ENCODE data around the gene NOP56. TPM values are rescaled to one million over a fixed set of nuclear protein-coding genes. Genes with fewer than 3 reads are reported as not detected.
"Not testable (repeated sequence)": the region's sequence is repeated elsewhere in the genome, so short reads cannot be mapped to it uniquely, and the experiment has no call there.

Gene NOP56
- total RNA-seq, 5 donors from 2014 or later (not counting 1 experiment from before 2014, with no cell fraction given): 243 to 279 (median 270) TPM

- Histone ChIP-seq H3K27ac (ENCODE audit: low read length) (no peak overlapping the region), H3K4me1 (ENCODE audit: control insufficient read depth in 1 of 2, extremely low read depth in 1 of 2, insufficient read depth in 2 of 2, low read length in 2 of 2) (no peaks in the 10 kb centered on the region), H3K4me3 (ENCODE audit: control insufficient read depth in 1 of 2, extremely low read depth in 1 of 2, low read length in 1 of 2) (no peak overlapping the region), H3K27me3 (replicated peaks in 1 of 2; ENCODE audit: control insufficient read depth in 2 of 2, extremely low read depth in 1 of 2, insufficient read depth in 2 of 2, low read length in 1 of 2) (peaks cover 0 to 30% of the 10 kb centered on the region in 2 experiments), H3K9me3 (no peaks in the 10 kb centered on the region), H3K36me3 (ENCODE audit: control insufficient read depth in 2 of 2, extremely low read depth in 1 of 2, insufficient read depth in 1 of 2, low read length in 1 of 2) (no peaks in the 10 kb centered on the region)
- DNase-seq: no peak
- CTCF ChIA-PET: interaction anchor here in 1 of 2 donors (0.7 kb wide), 1 partner anchor 182 kb away, joined by 3 read pairs; no protein-coding TSS in a partner anchor
- Mint-ChIP-seq H3K27me3 (peaks cover 3 to 8% of the 10 kb centered on the region in 2 donors), H3K9me3 (no peaks in the 10 kb centered on the region), H3K36me3 (no peaks in the 10 kb centered on the region), H3K4me3 (no peak overlapping the region), H3K27ac (no peak overlapping the region), H3K4me1 (no peaks in the 10 kb centered on the region)
- WGBS (ENCODE audit: insufficient coverage): 17% methylated on average over 2 of the region's 4 CpGs
- no peak for ATAC-seq (replicated peaks in 1 of 4)
- POLR2A ChIA-PET: no interaction called here
Measured at GRCh38 chr20:2671977-2672376, 19.5 kb downstream of the NOP56 start.

DNA sequence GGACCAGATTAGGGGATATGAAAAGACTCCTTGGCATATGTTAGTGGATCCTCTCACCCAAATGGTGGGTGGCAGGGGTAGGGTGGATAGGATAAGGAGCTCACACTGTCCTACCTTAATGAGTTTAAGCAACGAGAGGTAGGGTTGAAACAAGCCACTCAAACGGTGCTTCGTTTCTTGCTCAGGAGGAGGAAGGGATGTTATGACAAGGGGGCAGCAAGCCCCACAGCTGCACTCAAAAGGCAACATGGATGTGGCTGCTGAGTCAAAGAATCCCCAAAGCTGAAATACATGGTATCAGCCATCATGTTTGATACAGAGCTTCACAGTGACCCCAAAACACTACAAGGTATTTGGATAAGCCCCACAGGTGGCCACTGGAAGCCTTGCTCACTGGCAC lies 20.0 kb downstream of the NOP56 start:
- CTCF ChIA-PET: interaction anchor here in 1 of 2 donors (1.8 kb wide), 1 partner anchor 20 kb away, joined by 5 read pairs; the partner anchor contains the start of gene NOP56
- POLR2A ChIA-PET: no interaction called here
- no peak overlapping the region for H3K27ac ChIP-seq (ENCODE audit: low read length)

DNA sequence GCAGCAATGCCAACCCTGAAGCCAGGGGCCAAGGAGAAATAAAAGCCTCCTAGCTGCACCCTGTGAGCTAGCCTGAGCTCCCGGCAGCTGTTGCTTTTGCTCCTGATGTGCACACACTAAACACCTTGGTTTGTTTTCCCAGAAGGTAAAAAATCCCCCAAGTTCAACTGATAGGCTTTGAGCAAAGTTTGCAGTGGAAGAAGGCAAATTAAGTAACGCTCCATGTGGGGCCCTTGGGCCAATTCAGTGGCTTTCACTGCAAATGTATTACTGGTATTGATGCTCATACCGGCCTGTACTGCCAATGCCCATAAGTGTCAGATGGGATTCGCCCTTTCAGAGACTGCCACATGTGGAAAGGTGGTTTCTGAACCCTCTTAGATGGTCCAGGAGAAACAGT lies 21.0 kb downstream of the NOP56 start:
- Histone ChIP-seq H3K27ac (ENCODE audit: low read length) (no peak overlapping the region), H3K4me1 (ENCODE audit: control insufficient read depth in 1 of 2, extremely low read depth in 1 of 2, insufficient read depth in 2 of 2, low read length in 2 of 2) (no peaks in the 10 kb centered on the region), H3K36me3 (ENCODE audit: control insufficient read depth in 2 of 2, extremely low read depth in 1 of 2, insufficient read depth in 1 of 2, low read length in 1 of 2) (no peaks in the 10 kb centered on the region), H3K4me3 (ENCODE audit: control insufficient read depth in 1 of 2, extremely low read depth in 1 of 2, low read length in 1 of 2) (no peak overlapping the region), H3K27me3 (replicated peaks in 1 of 2; ENCODE audit: control insufficient read depth in 2 of 2, extremely low read depth in 1 of 2, insufficient read depth in 2 of 2, low read length in 1 of 2) (peaks cover 0 to 30% of the 10 kb centered on the region in 2 experiments), H3K9me3 (no peaks in the 10 kb centered on the region)
- WGBS (ENCODE audit: insufficient coverage): 58% methylated on average over 4 of the region's 4 CpGs
- peaks cover 3 to 8% of the 10 kb centered on the region in 2 donors for H3K27me3 Mint-ChIP-seq
- no peaks in the 10 kb centered on the region for H3K9me3 Mint-ChIP-seq
- POLR2A ChIA-PET: no interaction called here
- H3K4me3 Mint-ChIP-seq: no peak overlapping the region
- H3K27ac Mint-ChIP-seq: no peak overlapping the region
- H3K36me3 Mint-ChIP-seq: no peaks in the 10 kb centered on the region
- no peak for ATAC-seq (replicated peaks in 1 of 4)
- CTCF ChIA-PET: interaction anchor here in 1 of 2 donors (0.7 to 1.8 kb wide), 2 partner anchors 14 to 21 kb away, joined by 5 to 8 read pairs; partner anchors contain the start of gene NOP56
- DNase-seq: no peak
- H3K4me1 Mint-ChIP-seq: no peaks in the 10 kb centered on the region

More for the DNA sequence above, 20.0 kb downstream of the NOP56 start:
- Histone ChIP-seq H3K27me3 (replicated peaks in 1 of 2; ENCODE audit: control insufficient read depth in 2 of 2, extremely low read depth in 1 of 2, insufficient read depth in 2 of 2, low read length in 1 of 2) (peaks cover 0 to 30% of the 10 kb centered on the region in 2 experiments), H3K36me3 (ENCODE audit: control insufficient read depth in 2 of 2, extremely low read depth in 1 of 2, insufficient read depth in 1 of 2, low read length in 1 of 2) (no peaks in the 10 kb centered on the region), H3K4me3 (ENCODE audit: control insufficient read depth in 1 of 2, extremely low read depth in 1 of 2, low read length in 1 of 2) (no peak overlapping the region), H3K9me3 (no peaks in the 10 kb centered on the region), H3K4me1 (ENCODE audit: control insufficient read depth in 1 of 2, extremely low read depth in 1 of 2, insufficient read depth in 2 of 2, low read length in 2 of 2) (no peaks in the 10 kb centered on the region)
- H3K27ac Mint-ChIP-seq: no peak overlapping the region
- DNase-seq (no peak), ATAC-seq (replicated peaks in 1 of 4) (no peak)
- H3K36me3 Mint-ChIP-seq: no peaks in the 10 kb centered on the region
- WGBS (ENCODE audit: insufficient coverage): no CpG with 5 or more reads among the region's 3 CpGs
- peaks cover 3 to 8% of the 10 kb centered on the region in 2 donors for H3K27me3 Mint-ChIP-seq
- H3K4me1 Mint-ChIP-seq: no peaks in the 10 kb centered on the region
- H3K4me3 Mint-ChIP-seq: no peak overlapping the region
- no peaks in the 10 kb centered on the region for H3K9me3 Mint-ChIP-seq

GRCh38 chr20:2680046-2680445 lies 27.6 kb downstream of the NOP56 start:
- ChIA-PET POLR2A (no interaction called here), CTCF (interaction anchor here (0.6 to 0.7 kb wide), 2 partner anchors 10 to 466 kb away, joined by 3 to 5 read pairs; no protein-coding TSS in a partner anchor)
- Histone ChIP-seq H3K4me3 (ENCODE audit: control insufficient read depth in 1 of 2, extremely low read depth in 1 of 2, low read length in 1 of 2) (no peak overlapping the region), H3K36me3 (ENCODE audit: control insufficient read depth in 2 of 2, extremely low read depth in 1 of 2, insufficient read depth in 1 of 2, low read length in 1 of 2) (no peaks in the 10 kb centered on the region), H3K27me3 (replicated peaks in 1 of 2; ENCODE audit: control insufficient read depth in 2 of 2, extremely low read depth in 1 of 2, insufficient read depth in 2 of 2, low read length in 1 of 2) (peaks cover 0 to 20% of the 10 kb centered on the region in 2 experiments), H3K4me1 (ENCODE audit: control insufficient read depth in 1 of 2, extremely low read depth in 1 of 2, insufficient read depth in 2 of 2, low read length in 2 of 2) (no peaks in the 10 kb centered on the region), H3K27ac (ENCODE audit: low read length) (no peak overlapping the region), H3K9me3 (no peaks in the 10 kb centered on the region)
- no peak for ATAC-seq (replicated peaks in 1 of 4)
- no peaks in the 10 kb centered on the region for H3K4me1 Mint-ChIP-seq
- peaks cover 23 to 35% of the 10 kb centered on the region in 2 donors for H3K27me3 Mint-ChIP-seq
- DNase-seq: no peak
- H3K9me3 Mint-ChIP-seq: no peaks in the 10 kb centered on the region
- H3K4me3 Mint-ChIP-seq: no peak overlapping the region
- H3K27ac Mint-ChIP-seq: no peak overlapping the region
- WGBS (ENCODE audit: insufficient coverage): 29% methylated on average over 1 of the region's 4 CpGs
- H3K36me3 Mint-ChIP-seq: no peaks in the 10 kb centered on the region

DNA sequence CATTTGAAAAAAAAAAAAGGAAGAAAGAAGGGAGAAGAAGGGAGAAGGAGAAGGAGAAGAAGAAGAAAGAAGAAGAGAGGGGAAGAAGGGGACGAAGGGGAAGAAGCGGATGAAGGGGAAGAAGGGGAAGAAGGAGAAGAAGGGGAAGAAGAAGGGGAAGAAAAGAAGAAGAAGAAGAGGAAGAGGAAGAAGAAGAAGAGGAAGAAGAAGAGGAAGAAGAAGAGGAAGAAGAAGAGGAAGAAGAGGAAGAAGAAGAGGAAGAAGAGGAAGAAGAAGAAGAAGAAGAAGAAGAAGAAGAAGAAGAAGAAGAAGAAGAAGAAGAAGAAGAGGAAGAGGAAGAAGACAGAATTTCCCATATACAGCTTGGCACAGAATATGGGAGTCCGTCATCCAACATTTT lies 29.6 kb downstream of the NOP56 start:
- H3K36me3 Mint-ChIP-seq; CTCF ChIA-PET; H3K9me3 ChIP-seq; H3K36me3 ChIP-seq (ENCODE audit: control insufficient read depth in 2 of 2, extremely low read depth in 1 of 2, insufficient read depth in 1 of 2, low read length in 1 of 2); ATAC-seq (replicated peaks in 1 of 4); DNase-seq; H3K27ac ChIP-seq (ENCODE audit: low read length); H3K27ac Mint-ChIP-seq; H3K4me1 Mint-ChIP-seq; H3K9me3 Mint-ChIP-seq; POLR2A ChIA-PET; H3K4me3 ChIP-seq (ENCODE audit: control insufficient read depth in 1 of 2, extremely low read depth in 1 of 2, low read length in 1 of 2); H3K4me3 Mint-ChIP-seq; H3K4me1 ChIP-seq (ENCODE audit: control insufficient read depth in 1 of 2, extremely low read depth in 1 of 2, insufficient read depth in 2 of 2, low read length in 2 of 2): not testable (repeated sequence)
- H3K27me3 Mint-ChIP-seq: peaks cover 20 to 35% of the 10 kb centered on the region in 2 donors
- peaks cover 0 to 22% of the 10 kb centered on the region in 2 experiments for H3K27me3 ChIP-seq (replicated peaks in 1 of 2; ENCODE audit: control insufficient read depth in 2 of 2, extremely low read depth in 1 of 2, insufficient read depth in 2 of 2, low read length in 1 of 2)
- WGBS (ENCODE audit: insufficient coverage): 83% methylated on average over 2 of the region's 3 CpGs

DNA sequence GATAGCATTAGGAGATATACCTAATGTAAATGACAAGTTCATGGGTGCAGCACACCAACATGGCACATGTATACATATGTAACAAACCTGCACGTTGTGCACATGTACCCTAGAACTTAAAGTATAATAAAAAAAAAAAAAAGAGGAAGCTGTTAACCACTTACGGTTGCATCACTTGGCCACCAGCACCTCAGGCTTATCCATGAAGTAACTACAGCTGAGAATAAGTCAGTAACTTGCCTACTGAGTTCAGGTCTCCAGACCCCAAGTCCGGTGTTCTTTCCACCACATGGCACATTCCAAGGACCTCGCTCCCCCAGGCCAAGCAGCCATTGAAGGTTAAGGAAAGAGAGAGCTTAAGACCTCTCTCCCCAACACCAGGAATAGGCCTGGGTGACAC lies 32.4 kb downstream of the NOP56 start:
- H3K27ac ChIP-seq (ENCODE audit: low read length); H3K36me3 ChIP-seq (ENCODE audit: control insufficient read depth in 2 of 2, extremely low read depth in 1 of 2, insufficient read depth in 1 of 2, low read length in 1 of 2); DNase-seq; POLR2A ChIA-PET; H3K9me3 ChIP-seq; H3K4me3 Mint-ChIP-seq; H3K4me3 ChIP-seq (ENCODE audit: control insufficient read depth in 1 of 2, extremely low read depth in 1 of 2, low read length in 1 of 2); H3K9me3 Mint-ChIP-seq; H3K27ac Mint-ChIP-seq; ATAC-seq (replicated peaks in 1 of 4); H3K36me3 Mint-ChIP-seq: not testable (repeated sequence)
- Mint-ChIP-seq H3K4me1 (peaks cover 11 to 15% (median 13%) of the 10 kb centered on the region in 3 donors), H3K27me3 (peaks cover 19 to 29% of the 10 kb centered on the region in 2 donors)
- peaks cover 0 to 34% of the 10 kb centered on the region in 2 experiments for H3K27me3 ChIP-seq (replicated peaks in 1 of 2; ENCODE audit: control insufficient read depth in 2 of 2, extremely low read depth in 1 of 2, insufficient read depth in 2 of 2, low read length in 1 of 2)
- CTCF ChIA-PET: interaction anchor here in 1 of 2 donors (1.8 kb wide), 1 partner anchor 57 kb away, joined by 7 read pairs; no protein-coding TSS in a partner anchor
- peaks cover 0 to 14% of the 10 kb centered on the region in 2 experiments for H3K4me1 ChIP-seq (ENCODE audit: control insufficient read depth in 1 of 2, extremely low read depth in 1 of 2, insufficient read depth in 2 of 2, low read length in 2 of 2)
- WGBS (ENCODE audit: insufficient coverage): no CpG with 5 or more reads among the region's 4 CpGs

Measured in T-cell (primary cell).